Caco-2 (cell line): Measurements from ENCODE around the gene PRPS2. TPM values are rescaled to one million over a fixed set of nuclear protein-coding genes. Genes with fewer than 3 reads are reported as not detected.

Source experiments
- BruUV-seq: library from RNA; stranded (reverse); fragments of 400-500 nt; replicated peaks from 2 replicates; lab custom pipeline; 2021; lab: Mats Ljungman, UMichigan
- CTCF ChIA-PET: fragments of 300-600 bp; sonication (Branson Sonifier 250); formaldehyde crosslinking; loops from one replicate; lab custom pipeline; 2022; ENCODE audit warnings: antibody characterized with exemption; lab: Charles Lee
- POLR2A ChIA-PET: fragments of 300-600 bp; sonication (Branson Sonifier 250); formaldehyde crosslinking; loops from one replicate; lab custom pipeline; 2022; ENCODE audit warnings: antibody characterized with exemption; lab: Charles Lee
- DNase-seq, 2 experiments: peaks; one replicate each; pipeline versions ENCODE4 v3.0.0 to v3.0.0-alpha.2; 2020 to 2022
- H3K27me3 ChIP-seq: replicated peaks from 2 replicates; pipeline ENCODE4 v1.6.0; 2011; ENCODE audit warnings: low read length; ENCODE audit not compliant: control insufficient read depth, insufficient read depth
- H3K36me3 ChIP-seq: 2 replicates; pipeline ENCODE4 v1.5.1; 2011; ENCODE audit warnings: low read length; ENCODE audit not compliant: control insufficient read depth, insufficient read depth
- H3K4me1 ChIP-seq: fragments of 250-450 bp; sonication (Bioruptor Pico); 2 replicates; pipeline ENCODE4 v1.5.1; 2020; ENCODE audit warnings: mild to moderate bottlenecking
- H3K4me3 ChIP-seq: 2 replicates; pipeline ENCODE4 v1.5.1; 2011; ENCODE audit warnings: low read depth, mild to moderate bottlenecking, control low read depth, low read length
- H3K9me3 ChIP-seq: fragments of 250-450 bp; sonication (Bioruptor Pico); 2 replicates; pipeline ENCODE4 v1.5.1; 2020; ENCODE audit warnings: mild to moderate bottlenecking, moderate library complexity
- H3K27ac Mint-ChIP-seq: one replicate; pipeline ENCODE4 v1.8.0; 2022; ENCODE audit warnings: mixed read lengths; ENCODE audit not compliant: unreplicated experiment
- H3K27me3 Mint-ChIP-seq: one replicate; pipeline ENCODE4 v1.8.0; 2022; ENCODE audit warnings: mixed read lengths; ENCODE audit not compliant: insufficient read depth, unreplicated experiment
- H3K36me3 Mint-ChIP-seq: one replicate; pipeline ENCODE4 v1.8.0; 2022; ENCODE audit warnings: mild to moderate bottlenecking, mixed read lengths; ENCODE audit not compliant: insufficient read depth, unreplicated experiment
- H3K4me1 Mint-ChIP-seq: one replicate; pipeline ENCODE4 v1.8.0; 2022; ENCODE audit warnings: low read depth, mixed read lengths; ENCODE audit not compliant: unreplicated experiment
- H3K4me3 Mint-ChIP-seq: one replicate; pipeline ENCODE4 v1.8.0; 2022; ENCODE audit warnings: mild to moderate bottlenecking, moderate library complexity, mixed read lengths; ENCODE audit not compliant: unreplicated experiment
- H3K9me3 Mint-ChIP-seq: one replicate; pipeline ENCODE4 v1.8.0; 2022; ENCODE audit warnings: mixed read lengths; ENCODE audit not compliant: unreplicated experiment
- intact Hi-C: fragments of 100-400 bp; cut with micrococcal nuclease; formaldehyde crosslinking; loops from one replicate; pipeline ENCODE4 v1.10.0; 2022; ENCODE audit not compliant: unreplicated experiment
- total RNA-seq: library from RNA; stranded (reverse); gene quantifications from 2 replicates; pipeline ENCODE4 v1.2.3, GENCODE V29; 2022
- TF ChIP-seq, protein P1 (sequence below), 2 experiments: fragments of 200-600 bp in 1 of 2; IDR thresholded peaks; 1 replicate in 1 of 2; 2 replicates in 1 of 2; pipeline versions ENCODE4 v1.5.1 to v1.8.0; 2011 to 2022; ENCODE audit warnings: antibody characterized with exemption in 1 of 2, control low read depth in 1 of 2, inconsistent platforms in 1 of 2, low read depth in 1 of 2, low read length in 1 of 2, mild to moderate bottlenecking in 1 of 2, moderate library complexity in 1 of 2; ENCODE audit not compliant: insufficient read depth in 1 of 2, severe bottlenecking in 1 of 2, unreplicated experiment in 1 of 2

Gene PRPS2
- total RNA-seq, 1 experiment from 2014 or later: 35.6 TPM

DNA sequence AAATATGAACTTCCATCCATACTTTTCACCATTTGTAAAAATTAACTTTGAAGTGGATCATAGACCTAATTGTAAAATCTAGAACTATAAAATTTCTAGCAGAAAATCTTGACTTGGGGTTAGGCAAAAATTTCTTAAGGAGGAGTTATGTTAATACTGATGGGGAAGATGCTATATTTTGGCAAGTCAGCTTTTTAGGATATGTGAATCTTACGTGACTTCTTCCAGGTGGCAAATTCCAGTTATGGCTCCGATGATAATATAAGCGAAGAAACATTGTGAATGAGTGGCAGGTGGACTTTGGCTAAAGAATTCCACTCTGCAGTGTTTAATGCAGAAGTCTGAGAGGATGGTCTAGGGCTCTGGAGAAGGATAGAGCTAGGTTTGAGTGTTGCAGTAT, 1.5 kb downstream of the PRPS2 start:
- no peaks in the 10 kb centered on the region for H3K4me1 ChIP-seq
- BruUV-seq: no TSS peak
- H3K27me3 Mint-ChIP-seq: no peaks in the 10 kb centered on the region
- TF ChIP-seq, protein P1, sequence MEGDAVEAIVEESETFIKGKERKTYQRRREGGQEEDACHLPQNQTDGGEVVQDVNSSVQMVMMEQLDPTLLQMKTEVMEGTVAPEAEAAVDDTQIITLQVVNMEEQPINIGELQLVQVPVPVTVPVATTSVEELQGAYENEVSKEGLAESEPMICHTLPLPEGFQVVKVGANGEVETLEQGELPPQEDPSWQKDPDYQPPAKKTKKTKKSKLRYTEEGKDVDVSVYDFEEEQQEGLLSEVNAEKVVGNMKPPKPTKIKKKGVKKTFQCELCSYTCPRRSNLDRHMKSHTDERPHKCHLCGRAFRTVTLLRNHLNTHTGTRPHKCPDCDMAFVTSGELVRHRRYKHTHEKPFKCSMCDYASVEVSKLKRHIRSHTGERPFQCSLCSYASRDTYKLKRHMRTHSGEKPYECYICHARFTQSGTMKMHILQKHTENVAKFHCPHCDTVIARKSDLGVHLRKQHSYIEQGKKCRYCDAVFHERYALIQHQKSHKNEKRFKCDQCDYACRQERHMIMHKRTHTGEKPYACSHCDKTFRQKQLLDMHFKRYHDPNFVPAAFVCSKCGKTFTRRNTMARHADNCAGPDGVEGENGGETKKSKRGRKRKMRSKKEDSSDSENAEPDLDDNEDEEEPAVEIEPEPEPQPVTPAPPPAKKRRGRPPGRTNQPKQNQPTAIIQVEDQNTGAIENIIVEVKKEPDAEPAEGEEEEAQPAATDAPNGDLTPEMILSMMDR (IDR thresholded peaks at IDR 0.05; ENCODE audit: insufficient read depth in 1 of 2, low read depth in 1 of 2, low read length in 1 of 2, severe bottlenecking in 1 of 2, unreplicated experiment in 1 of 2): no peak
- no peak for DNase-seq
- ChIA-PET POLR2A (no interaction called here), CTCF (interaction anchor here (0.8 kb wide), 1 partner anchor 21 kb away, joined by 3 read pairs; no protein-coding TSS in a partner anchor)
- H3K4me3 ChIP-seq: no peak overlapping the region
- H3K36me3 ChIP-seq: no peaks in the 10 kb centered on the region
- intact Hi-C loops: no loop called here
- H3K4me3 Mint-ChIP-seq: peak overlapping the region; percentile 77
- H3K36me3 Mint-ChIP-seq: no peaks in the 10 kb centered on the region
- no peaks in the 10 kb centered on the region for H3K4me1 Mint-ChIP-seq
- no peaks in the 10 kb centered on the region for H3K27me3 ChIP-seq
- H3K9me3 ChIP-seq: no peaks in the 10 kb centered on the region
- H3K27ac Mint-ChIP-seq: no peak overlapping the region
- no peaks in the 10 kb centered on the region for H3K9me3 Mint-ChIP-seq

DNA sequence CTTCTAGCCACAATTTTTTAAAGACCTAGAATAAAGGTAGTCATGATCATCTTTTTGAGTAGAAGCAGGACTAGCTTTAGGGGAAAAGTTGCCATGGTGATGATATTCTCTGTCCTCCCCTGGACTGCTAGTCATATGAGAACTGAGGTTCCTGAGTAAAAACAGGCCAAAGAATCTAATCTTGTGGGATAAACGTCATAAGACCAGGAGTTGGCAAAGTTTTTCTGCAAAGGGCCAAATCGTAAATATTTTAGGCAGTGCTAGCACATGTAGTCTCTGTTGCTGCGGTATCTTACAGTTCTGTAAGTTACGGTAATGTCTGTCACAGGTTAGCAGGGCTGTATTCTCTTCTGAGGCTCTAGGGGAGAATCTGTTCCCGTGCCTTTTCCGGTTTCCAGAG, 3.4 kb downstream of the PRPS2 start:
- Mint-ChIP-seq H3K27ac (no peak overlapping the region), H3K4me3 (no peak overlapping the region), H3K4me1 (no peaks in the 10 kb centered on the region), H3K27me3 (no peaks in the 10 kb centered on the region), H3K9me3 (no peaks in the 10 kb centered on the region), H3K36me3 (no peaks in the 10 kb centered on the region)
- Histone ChIP-seq H3K36me3 (no peaks in the 10 kb centered on the region; the same call in 1 of the 2 replicates), H3K27me3 (no peaks in the 10 kb centered on the region), H3K9me3 (no peaks in the 10 kb centered on the region), H3K4me1 (no peaks in the 10 kb centered on the region), H3K4me3 (no peak overlapping the region)
- POLR2A ChIA-PET: no interaction called here
- CTCF ChIA-PET: no interaction called here
- TF ChIP-seq, protein P1 (IDR thresholded peaks at IDR 0.05; ENCODE audit: insufficient read depth in 1 of 2, low read depth in 1 of 2, low read length in 1 of 2, severe bottlenecking in 1 of 2, unreplicated experiment in 1 of 2): no peak
- intact Hi-C loops: no loop called here
- DNase-seq: no peak
- no TSS peak for BruUV-seq

- H3K4me1 Mint-ChIP-seq: no peaks in the 10 kb centered on the region
- H3K27me3 Mint-ChIP-seq: no peaks in the 10 kb centered on the region
- Histone ChIP-seq H3K9me3 (no peaks in the 10 kb centered on the region), H3K4me3 (no peak overlapping the region), H3K4me1 (no peaks in the 10 kb centered on the region), H3K36me3 (no peaks in the 10 kb centered on the region; the same call in 1 of the 2 replicates), H3K27me3 (no peaks in the 10 kb centered on the region)
- CTCF ChIA-PET: no interaction called here
- no peaks in the 10 kb centered on the region for H3K9me3 Mint-ChIP-seq
- intact Hi-C loops: no loop called here
- no peak for DNase-seq
- H3K27ac Mint-ChIP-seq: no peak overlapping the region
- POLR2A ChIA-PET: no interaction called here
- TF ChIP-seq, protein P1 (IDR thresholded peaks at IDR 0.05; ENCODE audit: insufficient read depth in 1 of 2, low read depth in 1 of 2, low read length in 1 of 2, severe bottlenecking in 1 of 2, unreplicated experiment in 1 of 2): no peak
- no TSS peak for BruUV-seq
- no peak overlapping the region for H3K4me3 Mint-ChIP-seq
- no peaks in the 10 kb centered on the region for H3K36me3 Mint-ChIP-seq
Measured at GRCh38 chrX:12798601-12799000, 7.4 kb downstream of the PRPS2 start.
